ENCODE results near the gene SELENOS. TPM values are rescaled to one million over a fixed set of nuclear protein-coding genes. Genes with fewer than 3 reads are reported as not detected.

SELENOS gene
- total and polyA plus RNA-seq, 2 donors from 2014 or later, result 66.0 to 99.0 TPM

DNA sequence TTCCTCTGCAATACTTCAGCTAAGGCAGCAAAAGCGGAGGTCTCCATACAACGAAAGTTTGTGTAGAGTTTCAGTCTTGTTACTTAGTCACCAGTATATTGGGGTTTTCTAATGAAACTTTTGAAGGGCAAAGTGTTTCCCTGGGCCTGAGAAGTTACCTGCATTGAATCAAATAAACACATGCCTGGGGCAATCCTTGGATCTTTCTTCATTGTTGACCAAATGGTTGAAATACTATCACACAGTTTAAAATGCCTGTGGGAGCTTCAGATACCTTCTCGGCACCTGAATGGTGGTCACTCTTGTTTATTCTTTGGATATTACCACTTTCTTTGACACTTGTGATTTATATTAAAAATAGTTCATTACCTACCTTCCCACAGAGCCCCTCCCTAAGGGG, 24.4 kb downstream of the SELENOS start:
- DNase-seq (no peak), FAIRE-seq (no peak)
- H3K4me1 ChIP-seq (ENCODE audit: control insufficient read depth in 2 of 3, insufficient read depth in 2 of 3, low read depth in 1 of 3, low read length in 3 of 3), result peaks cover 4 to 13% (median 9%) of the 10 kb centered on the region in 3 donors
- no peaks in the 10 kb centered on the region for H3K27me3 ChIP-seq (ENCODE audit: control insufficient read depth, insufficient read depth, low read length)
- TF ChIP-seq CTCF (IDR thresholded peaks at IDR 0.05; ENCODE audit: borderline replicate concordance, extremely low read depth, insufficient read depth), result no peak
- H3K9me3 ChIP-seq (ENCODE audit: control insufficient read depth in 2 of 3, insufficient read depth in 1 of 3, low read length in 3 of 3), result no peaks in the 10 kb centered on the region
- no peaks in the 10 kb centered on the region for H3K36me3 ChIP-seq (ENCODE audit: control insufficient read depth in 2 of 3, insufficient read depth in 3 of 3, low read length in 3 of 3)
- peak overlapping the region in 2 of 3 donors; percentile 0 to 82 for H3K9ac ChIP-seq (ENCODE audit: low read length in 3 of 3)
- H3K27ac ChIP-seq (ENCODE audit: low read depth in 2 of 2, low read length in 2 of 2), result peak overlapping the region; percentile 77 to 88
- intact Hi-C loops (cut with DNase I), result no loop called here
- peak overlapping the region; percentile 84 to 91 (median 84) for H3K4me3 ChIP-seq (ENCODE audit: low read length in 3 of 3)

DNA sequence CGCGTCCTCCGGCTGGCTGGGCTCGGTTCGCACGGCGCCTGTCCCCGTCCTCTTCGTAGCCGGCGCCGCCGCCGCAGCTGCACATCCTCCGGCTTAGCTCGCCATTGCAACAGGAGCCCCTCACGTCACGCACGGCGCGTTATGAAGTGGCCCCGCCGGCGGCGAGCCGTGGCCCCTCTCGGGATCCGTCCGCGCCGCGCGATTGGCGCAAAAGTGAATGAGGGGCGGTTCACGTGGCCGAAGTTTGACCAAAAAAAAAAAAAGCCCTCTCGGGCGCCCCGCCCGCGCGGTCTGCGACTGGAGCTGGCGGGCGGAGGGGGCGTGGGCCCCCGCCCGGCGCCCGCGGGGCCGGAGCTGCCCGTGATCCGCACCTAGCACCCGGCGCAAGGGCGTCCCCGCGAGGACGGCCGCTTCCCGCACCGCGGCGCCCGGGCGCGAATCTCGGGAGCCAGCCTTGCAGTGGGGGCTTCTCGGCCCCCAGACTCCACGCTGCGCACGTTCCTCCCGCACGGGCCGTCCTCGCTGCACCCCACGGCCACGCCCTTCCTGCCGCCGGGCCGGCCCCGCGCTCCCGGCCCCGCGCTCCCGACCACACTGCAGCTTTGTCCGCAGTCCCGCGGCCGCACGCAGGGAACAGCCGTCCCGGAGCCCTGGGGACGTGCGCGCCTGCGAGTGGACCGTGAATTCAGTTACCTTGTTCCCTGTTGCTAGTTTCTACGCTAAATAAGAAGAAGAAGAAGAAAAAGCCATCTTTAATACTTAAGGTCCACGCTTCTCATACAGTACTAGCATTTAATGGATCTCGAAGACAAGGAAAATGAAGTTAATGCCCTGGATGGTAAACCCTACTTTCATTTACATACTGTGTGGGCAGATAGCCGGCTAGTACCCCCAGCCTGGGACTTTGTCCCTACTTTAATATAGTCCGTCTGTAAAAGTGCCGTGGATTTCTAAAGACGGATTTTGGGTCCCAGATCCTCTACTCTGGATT, 25.2 kb downstream of the SELENOS start, which contains the start of gene CHSY1:
CHSY1 (minus strand) TSS at position 219 of the 991 bp plus-strand sequence. CDS start 592 bp downstream, outside the sequence.
- H3K27me3 ChIP-seq (ENCODE audit: control insufficient read depth, insufficient read depth, low read length), result no peaks in the 10 kb centered on the region
- FAIRE-seq (no peak), DNase-seq (peak; percentile 93 to 97 (median 95))
- H3K36me3 ChIP-seq (ENCODE audit: control insufficient read depth in 2 of 3, insufficient read depth in 3 of 3, low read length in 3 of 3), result peaks cover 0 to 6% (median 0%) of the 10 kb centered on the region in 3 donors
- H3K4me1 ChIP-seq (ENCODE audit: control insufficient read depth in 2 of 3, insufficient read depth in 2 of 3, low read depth in 1 of 3, low read length in 3 of 3), result peaks cover 4 to 14% (median 13%) of the 10 kb centered on the region in 3 donors
- intact Hi-C loops (cut with DNase I), result no loop called here
- peak within 1 kb of the TSS; percentile 77 to 88 for H3K27ac ChIP-seq (ENCODE audit: low read depth in 2 of 2, low read length in 2 of 2)
- peak; percentile 27 for TF ChIP-seq CTCF (IDR thresholded peaks at IDR 0.05; ENCODE audit: borderline replicate concordance, extremely low read depth, insufficient read depth)
- peak within 1 kb of the TSS; percentile 84 to 91 (median 85) for H3K4me3 ChIP-seq (ENCODE audit: low read length in 3 of 3)
- H3K9ac ChIP-seq (ENCODE audit: low read length in 3 of 3), result peak within 1 kb of the TSS; percentile 69 to 88 (median 76)
- no peaks in the 10 kb centered on the region for H3K9me3 ChIP-seq (ENCODE audit: control insufficient read depth in 2 of 3, insufficient read depth in 1 of 3, low read length in 3 of 3)

- Histone ChIP-seq H3K4me1 (ENCODE audit: control insufficient read depth in 2 of 3, insufficient read depth in 2 of 3, low read depth in 1 of 3, low read length in 3 of 3) (peaks cover 4 to 14% (median 13%) of the 10 kb centered on the region in 3 donors), H3K27ac (ENCODE audit: low read depth in 2 of 2, low read length in 2 of 2) (peak overlapping the region; percentile 73 to 88), H3K9ac (ENCODE audit: low read length in 3 of 3) (peak overlapping the region; percentile 41 to 88 (median 61)), H3K27me3 (ENCODE audit: control insufficient read depth, insufficient read depth, low read length) (no peaks in the 10 kb centered on the region), H3K9me3 (ENCODE audit: control insufficient read depth in 2 of 3, insufficient read depth in 1 of 3, low read length in 3 of 3) (no peaks in the 10 kb centered on the region), H3K4me3 (ENCODE audit: low read length in 3 of 3) (peak overlapping the region; percentile 71 to 85 (median 79)), H3K36me3 (ENCODE audit: control insufficient read depth in 2 of 3, insufficient read depth in 3 of 3, low read length in 3 of 3) (peaks cover 0 to 6% (median 0%) of the 10 kb centered on the region in 3 donors)
- DNase-seq (peak; percentile 50 to 83 (median 67)), FAIRE-seq (no peak)
- intact Hi-C loops (cut with DNase I), result no loop called here
- TF ChIP-seq CTCF (IDR thresholded peaks at IDR 0.05; ENCODE audit: borderline replicate concordance, extremely low read depth, insufficient read depth), result no peak
These were observed 26.1 kb downstream of the SELENOS start for GRCh38 chr15:101250873-101251829.

All from kidney (tissue), 14 donors.